Measurements from ENCODE around the gene F2R. TPM values are rescaled to one million over a fixed set of nuclear protein-coding genes. Genes with fewer than 3 reads are reported as not detected.
A peak's percentile ranks its signal among the peaks of the same experiment; 100 is the strongest.
"Not testable (repeated sequence)": the region's sequence is repeated elsewhere in the genome, so short reads cannot be mapped to it uniquely, and the experiment has no call there.

The F2R gene
- total RNA-seq, result 66.5 TPM

DNA sequence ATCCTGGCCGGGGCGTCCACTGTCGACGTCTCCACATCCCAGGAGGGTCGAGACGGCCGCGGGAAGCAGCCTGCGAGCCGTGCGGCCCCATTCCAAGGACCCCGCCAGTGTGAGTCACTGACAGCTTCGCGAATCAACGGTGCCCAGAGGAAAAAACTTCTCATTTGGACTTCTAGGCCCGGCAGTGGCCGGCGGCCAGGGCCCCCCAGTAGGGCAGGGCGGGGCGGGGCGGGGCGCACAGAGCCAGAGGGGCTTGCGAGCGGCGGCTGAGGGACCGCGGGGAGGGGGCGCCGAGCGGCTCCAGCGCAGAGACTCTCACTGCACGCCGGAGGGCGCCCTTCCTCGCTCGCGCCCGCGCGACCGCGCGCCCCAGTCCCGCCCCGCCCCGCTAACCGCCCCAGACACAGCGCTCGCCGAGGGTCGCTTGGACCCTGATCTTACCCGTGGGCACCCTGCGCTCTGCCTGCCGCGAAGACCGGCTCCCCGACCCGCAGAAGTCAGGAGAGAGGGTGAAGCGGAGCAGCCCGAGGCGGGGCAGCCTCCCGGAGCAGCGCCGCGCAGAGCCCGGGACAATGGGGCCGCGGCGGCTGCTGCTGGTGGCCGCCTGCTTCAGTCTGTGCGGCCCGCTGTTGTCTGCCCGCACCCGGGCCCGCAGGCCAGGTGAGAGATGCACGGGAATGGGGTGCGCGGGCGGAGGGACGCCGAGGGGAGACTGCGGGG is at the start of gene F2R:
Gene F2R (plus strand): TSS at position 391 of the 720 bp plus-strand sequence. CDS start 182 bp downstream, at position 573.
- peak in 2 of 3 donors; percentile 80 for DNase-seq (ENCODE audit: low read depth in 2 of 3, low spot score in 2 of 3)

- DNase-seq (ENCODE audit: low read depth in 2 of 3, low spot score in 2 of 3), result no peak
These were observed 48.4 kb upstream of the F2R start for GRCh38 chr5:76667495-76667894.

GRCh38 chr5:76669245-76669644 is 46.7 kb upstream of the F2R start:
- DNase-seq (ENCODE audit: low read depth in 2 of 3, low spot score in 2 of 3), result no peak

- DNase-seq (ENCODE audit: low read depth in 2 of 3, low spot score in 2 of 3), result peak in 1 of 3 donors; percentile 34
These were observed 45.4 kb upstream of the F2R start for GRCh38 chr5:76670508-76670907.

GRCh38 chr5:76672242-76672641 is 43.7 kb upstream of the F2R start:
- DNase-seq (ENCODE audit: low read depth in 2 of 3, low spot score in 2 of 3), result no peak

DNA sequence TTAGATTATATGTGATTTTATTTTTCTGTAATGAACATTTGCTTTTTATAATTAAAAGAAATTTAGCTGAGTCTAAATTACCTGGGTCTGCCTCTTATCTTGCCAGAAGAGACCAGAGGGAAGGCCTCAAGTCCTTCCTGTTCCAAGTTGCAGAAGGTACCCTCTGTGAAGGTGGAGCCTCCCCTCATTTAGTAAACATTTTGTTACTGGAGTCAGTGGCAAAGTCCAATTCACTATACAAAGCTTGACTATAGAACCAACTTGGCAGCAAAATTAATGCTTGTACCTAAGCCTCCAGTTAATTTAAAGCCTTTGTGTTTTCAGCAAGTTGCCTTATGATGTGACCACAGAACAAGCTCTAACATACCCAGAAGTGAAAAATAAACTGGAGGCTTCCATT is 42.8 kb upstream of the F2R start:
- no peak for DNase-seq (ENCODE audit: low read depth in 2 of 3, low spot score in 2 of 3)

- no peak for DNase-seq (ENCODE audit: low read depth in 2 of 3, low spot score in 2 of 3)
These were observed 41.4 kb upstream of the F2R start for GRCh38 chr5:76674330-76675066.

- no peak for DNase-seq (ENCODE audit: low read depth in 2 of 3, low spot score in 2 of 3)
These were observed 40.6 kb upstream of the F2R start for GRCh38 chr5:76675364-76675763.

- no peak for DNase-seq (ENCODE audit: low read depth in 2 of 3, low spot score in 2 of 3)
These were observed 38.0 kb upstream of the F2R start for GRCh38 chr5:76677849-76678472.

- DNase-seq (ENCODE audit: low read depth in 2 of 3, low spot score in 2 of 3), result no peak
These were observed 36.7 kb upstream of the F2R start for GRCh38 chr5:76679231-76679630.

GRCh38 chr5:76680826-76681225 is 35.1 kb upstream of the F2R start:
- not testable (repeated sequence) for DNase-seq (ENCODE audit: low read depth in 2 of 3, low spot score in 2 of 3)

- DNase-seq (ENCODE audit: low read depth in 2 of 3, low spot score in 2 of 3), result no peak
These were observed 34.6 kb upstream of the F2R start for GRCh38 chr5:76681287-76681686.

GRCh38 chr5:76682387-76682786 is 33.5 kb upstream of the F2R start:
- DNase-seq (ENCODE audit: low read depth in 2 of 3, low spot score in 2 of 3), result no peak

GRCh38 chr5:76683816-76684731 is 31.9 kb upstream of the F2R start:
- DNase-seq (ENCODE audit: low read depth in 2 of 3, low spot score in 2 of 3), result no peak

GRCh38 chr5:76684756-76685519 is 31.0 kb upstream of the F2R start:
- no peak for DNase-seq (ENCODE audit: low read depth in 2 of 3, low spot score in 2 of 3)

GRCh38 chr5:76685704-76686103 is 30.2 kb upstream of the F2R start:
- no peak for DNase-seq (ENCODE audit: low read depth in 2 of 3, low spot score in 2 of 3)

DNA sequence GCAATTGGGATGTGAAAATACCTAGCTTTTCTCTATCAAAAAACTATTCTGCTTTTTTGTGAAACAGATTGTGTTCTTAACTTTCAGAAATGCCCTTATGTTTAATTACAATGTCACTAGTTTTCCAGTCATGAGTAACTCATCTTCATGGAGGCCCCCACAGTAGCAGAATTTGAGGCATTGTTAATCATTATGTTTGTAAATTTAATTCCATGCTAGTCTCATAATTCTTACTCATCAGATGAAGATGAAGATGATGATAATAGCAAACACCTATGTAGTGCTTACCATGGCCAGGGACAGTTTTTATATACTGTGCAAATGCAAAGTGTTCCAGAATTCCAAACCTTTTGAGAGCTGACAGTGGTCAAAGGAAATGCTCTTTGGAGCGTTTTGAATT is 27.7 kb upstream of the F2R start:
- no peak for DNase-seq (ENCODE audit: low read depth in 2 of 3, low spot score in 2 of 3)

- no peak for DNase-seq (ENCODE audit: low read depth in 2 of 3, low spot score in 2 of 3)
These were observed 27.1 kb upstream of the F2R start for GRCh38 chr5:76688836-76689235.

DNA sequence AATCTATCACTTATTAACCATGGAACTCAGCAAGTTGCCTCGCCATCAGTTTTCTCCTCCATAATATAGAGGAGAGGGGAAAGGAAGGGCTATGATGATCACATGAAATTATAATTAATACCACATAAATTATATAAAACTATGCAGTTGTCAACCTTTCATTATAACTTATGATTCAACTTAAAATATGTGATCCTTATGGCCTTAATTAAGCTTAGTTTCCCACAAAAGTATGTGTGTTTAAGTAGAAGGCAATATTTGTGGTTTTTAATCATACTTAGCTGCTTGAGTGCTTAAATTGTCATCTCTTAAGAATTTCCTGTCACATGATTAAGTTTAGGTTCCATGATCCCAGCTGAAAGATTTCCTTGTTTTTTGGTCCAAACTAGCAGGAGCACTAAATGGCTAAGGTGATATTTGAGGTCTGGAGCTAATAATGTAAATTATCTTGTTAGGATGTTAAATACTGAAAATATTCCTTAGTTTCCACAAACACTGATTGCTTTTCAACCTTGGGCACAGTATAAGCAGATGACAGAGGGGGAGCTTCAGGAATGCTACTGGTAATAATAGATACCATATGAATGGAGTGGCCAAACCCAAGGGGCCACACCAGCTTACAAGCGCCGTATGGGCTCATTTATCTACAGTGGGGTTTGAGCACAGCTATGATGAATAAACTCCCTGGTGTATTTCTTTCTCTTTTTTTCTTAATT is 26.4 kb upstream of the F2R start:
- no peak for DNase-seq (ENCODE audit: low read depth in 2 of 3, low spot score in 2 of 3)
